ENCODE measurements around the gene C18orf63.

GRCh38 chr18:74268933-74269620, 46.6 kb upstream of the C18orf63 start:
- no peak for TF ChIP-seq CTCF (IDR thresholded peaks at IDR 0.05; ENCODE audit: low read depth, low read length, missing input control)
- TF ChIP-seq TAF1 (conservative IDR thresholded peaks at IDR 0.05), result no peak
- TF ChIP-seq YY1 (IDR thresholded peaks at IDR 0.05), result no peak

All from liver (tissue), 3 donors.